GM12891 (cell line): ENCODE measurements around the gene PTGER1.

ENCODE experiments used
- DNase-seq: peaks from one replicate; pipeline ENCODE4 v3.0.0; 2011; ENCODE audit warnings: low spot score; ENCODE audit not compliant: insufficient read length
- FAIRE-seq: peaks from 2 replicates; lab custom pipeline; 2011; peaks lifted over from hg19 to GRCh38; lab: Jason Lieb, UNC
- PAX5 ChIP-seq: IDR thresholded peaks from 2 replicates; pipeline ENCODE4 v1.6.1; 2011; ENCODE audit warnings: low read length, moderate library complexity, mild to moderate bottlenecking; ENCODE audit not compliant: insufficient read depth, severe bottlenecking
- POLR2A ChIP-seq: IDR thresholded peaks from 2 replicates; pipeline ENCODE4 v1.6.1; 2011; ENCODE audit warnings: low read depth, low read length, control low read depth
- POLR2AphosphoS5 ChIP-seq: IDR thresholded peaks from 2 replicates; pipeline ENCODE4 v1.6.1; 2011; ENCODE audit warnings: low read depth, low read length, control low read depth
- POU2F2 ChIP-seq: IDR thresholded peaks from 2 replicates; pipeline ENCODE4 v1.6.1; 2011; ENCODE audit warnings: low read depth, mild to moderate bottlenecking, control low read depth, low read length, moderate library complexity
- SPI1 ChIP-seq: IDR thresholded peaks from 2 replicates; pipeline ENCODE4 v1.6.1; 2011; ENCODE audit warnings: low read depth, low read length, control low read depth
- TAF1 ChIP-seq: IDR thresholded peaks from 2 replicates; pipeline ENCODE4 v1.6.1; 2011; ENCODE audit warnings: low read depth, low read length, control low read depth

Gene PTGER1

GRCh38 chr19:14441041-14441938, 33.9 kb downstream of the PTGER1 start:
- DNase-seq, result no peak
- TF ChIP-seq PAX5, result no peak
- no peak for TF ChIP-seq POLR2AphosphoS5
- TF ChIP-seq TAF1, result no peak
- TF ChIP-seq POLR2A, result no peak
- TF ChIP-seq SPI1, result no peak
- no peak for TF ChIP-seq POU2F2

GRCh38 chr19:14440049-14440448, 35.1 kb downstream of the PTGER1 start:
- peak; percentile 93 for FAIRE-seq
- peak; percentile 90 for DNase-seq
- TF ChIP-seq PAX5, result no peak
- peak; percentile 75 for TF ChIP-seq POU2F2
- TF ChIP-seq SPI1, result peak; percentile 99
- peak; percentile 78 for TF ChIP-seq TAF1
- TF ChIP-seq POLR2AphosphoS5, result peak; percentile 82
- peak; percentile 89 for TF ChIP-seq POLR2A

More at GRCh38 chr19:14441041-14441938, 33.9 kb downstream of the PTGER1 start:
- FAIRE-seq, result no peak

GRCh38 chr19:14439014-14439413, 36.1 kb downstream of the PTGER1 start:
- DNase-seq (no peak), FAIRE-seq (no peak)
- TF ChIP-seq POU2F2 (no peak), POLR2AphosphoS5 (no peak), TAF1 (no peak), PAX5 (no peak), POLR2A (no peak), SPI1 (no peak)

- DNase-seq (no peak), FAIRE-seq (no peak)
- TF ChIP-seq TAF1 (no peak), PAX5 (no peak), POLR2AphosphoS5 (no peak), POLR2A (no peak), POU2F2 (no peak), SPI1 (no peak)
These were observed 37.5 kb downstream of the PTGER1 start for GRCh38 chr19:14437578-14438140.

GRCh38 chr19:14435320-14436050, 39.7 kb downstream of the PTGER1 start:
- DNase-seq (no peak), FAIRE-seq (no peak)
- no peak for TF ChIP-seq PAX5
- TF ChIP-seq SPI1, result no peak
- TF ChIP-seq POLR2A, result no peak
- TF ChIP-seq POU2F2, result no peak
- no peak for TF ChIP-seq TAF1
- no peak for TF ChIP-seq POLR2AphosphoS5

GRCh38 chr19:14434543-14435319, 40.4 kb downstream of the PTGER1 start:
- no peak for FAIRE-seq
- no peak for DNase-seq

GRCh38 chr19:14433554-14434501, 41.3 kb downstream of the PTGER1 start:
- DNase-seq, result no peak
- FAIRE-seq, result no peak
- TF ChIP-seq PAX5, result no peak
- TF ChIP-seq POLR2A, result no peak
- no peak for TF ChIP-seq TAF1
- no peak for TF ChIP-seq SPI1
- TF ChIP-seq POLR2AphosphoS5, result no peak
- TF ChIP-seq POU2F2, result no peak

More at GRCh38 chr19:14434543-14435319, 40.4 kb downstream of the PTGER1 start:
- TF ChIP-seq POLR2A (no peak), TAF1 (no peak), POLR2AphosphoS5 (no peak), PAX5 (no peak), POU2F2 (no peak)
